ENCODE measurements around the gene GABARAP. TPM values are rescaled to one million over a fixed set of nuclear protein-coding genes. Genes with fewer than 3 reads are reported as not detected.
A peak's percentile ranks its signal among the peaks of the same experiment; 100 is the strongest.

The GABARAP gene
- total and polyA plus RNA-seq, 2 of the 8 experiments (the other 6 are each of a cell fraction or from before 2014, with no cell fraction given): 252 to 581 TPM

- TF ChIP-seq RAD21 (IDR thresholded peaks at IDR 0.05 in 1 of 2, conservative IDR thresholded peaks at IDR 0.05 in 1 of 2; ENCODE audit: low read depth in 2 of 2, low read length in 2 of 2): no peak
- no peak for TF ChIP-seq SP2 (IDR thresholded peaks at IDR 0.05; ENCODE audit: low read length)
- TF ChIP-seq CHD1 (IDR thresholded peaks at IDR 0.05; ENCODE audit: low read depth, low read length): no peak
- no peak for TF ChIP-seq HDAC2 (IDR thresholded peaks at IDR 0.05; ENCODE audit: borderline replicate concordance in 1 of 2, low read depth in 2 of 2, low read length in 2 of 2)
- TF ChIP-seq KDM1A (IDR thresholded peaks at IDR 0.05; ENCODE audit: borderline replicate concordance, low read length): no peak
- no peak for TF ChIP-seq BCL11A (IDR thresholded peaks at IDR 0.05; ENCODE audit: low read depth in 2 of 2, low read length in 2 of 2)
- no peak for TF ChIP-seq SRF (IDR thresholded peaks at IDR 0.05; ENCODE audit: low read depth, low read length)
- peak; percentile 50; the same call in 1 of the 2 replicates for TF ChIP-seq POLR2AphosphoS5 (IDR thresholded peaks at IDR 0.05; ENCODE audit: low read depth, low read length)
- peak in 1 of 2 experiments; percentile 64; a peak in 1 of 4 replicates for TF ChIP-seq SIN3A (conservative IDR thresholded peaks at IDR 0.05 in 1 of 2, IDR thresholded peaks at IDR 0.05 in 1 of 2; ENCODE audit: low read depth in 1 of 2, low read length in 2 of 2)
- no peak for TF ChIP-seq EGR1 (IDR thresholded peaks at IDR 0.05; ENCODE audit: borderline replicate concordance, low read depth, low read length)
- no peak for TF ChIP-seq TCF12 (IDR thresholded peaks at IDR 0.05; ENCODE audit: low read depth, low read length)
- no peak for TF ChIP-seq NANOG (IDR thresholded peaks at IDR 0.05; ENCODE audit: insufficient read depth, low read depth, low read length, poor library complexity, severe bottlenecking)
- no peak; the same call in 1 of the 2 replicates for TF ChIP-seq SP4 (IDR thresholded peaks at IDR 0.05; ENCODE audit: low read length)
- TF ChIP-seq, protein P1, sequence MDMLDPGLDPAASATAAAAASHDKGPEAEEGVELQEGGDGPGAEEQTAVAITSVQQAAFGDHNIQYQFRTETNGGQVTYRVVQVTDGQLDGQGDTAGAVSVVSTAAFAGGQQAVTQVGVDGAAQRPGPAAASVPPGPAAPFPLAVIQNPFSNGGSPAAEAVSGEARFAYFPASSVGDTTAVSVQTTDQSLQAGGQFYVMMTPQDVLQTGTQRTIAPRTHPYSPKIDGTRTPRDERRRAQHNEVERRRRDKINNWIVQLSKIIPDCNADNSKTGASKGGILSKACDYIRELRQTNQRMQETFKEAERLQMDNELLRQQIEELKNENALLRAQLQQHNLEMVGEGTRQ (IDR thresholded peaks at IDR 0.05; ENCODE audit: low read length): no peak
- TF ChIP-seq CEBPB (IDR thresholded peaks at IDR 0.05; ENCODE audit: low read depth, low read length): no peak
- TF ChIP-seq, protein P2, sequence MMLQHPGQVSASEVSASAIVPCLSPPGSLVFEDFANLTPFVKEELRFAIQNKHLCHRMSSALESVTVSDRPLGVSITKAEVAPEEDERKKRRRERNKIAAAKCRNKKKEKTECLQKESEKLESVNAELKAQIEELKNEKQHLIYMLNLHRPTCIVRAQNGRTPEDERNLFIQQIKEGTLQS (IDR thresholded peaks at IDR 0.05; ENCODE audit: insufficient read depth, low read depth, low read length): no peak
- TF ChIP-seq CTBP2 (IDR thresholded peaks at IDR 0.05; ENCODE audit: borderline replicate concordance, insufficient read depth, insufficient read length, low read length): no peak
- TF ChIP-seq SP1 (IDR thresholded peaks at IDR 0.05; ENCODE audit: low read depth, low read length): peak; percentile 76
- no peak for TF ChIP-seq POU5F1 (IDR thresholded peaks at IDR 0.05; ENCODE audit: low read depth, low read length)
- TF ChIP-seq BACH1 (IDR thresholded peaks at IDR 0.05; ENCODE audit: low read length): no peak
- no peak for TF ChIP-seq ZNF274 (IDR thresholded peaks at IDR 0.05; ENCODE audit: borderline replicate concordance, extremely low read depth, low read length)
- peak; percentile 41; the same call in 1 of the 2 replicates for TF ChIP-seq TBP (IDR thresholded peaks at IDR 0.05; ENCODE audit: low read depth, low read length)
- no peak; a peak in 1 of 3 replicates for TF ChIP-seq POLR2A (IDR thresholded peaks at IDR 0.05; ENCODE audit: control extremely low read depth in 1 of 2, low read depth in 2 of 2, low read length in 2 of 2)
These were observed 20.9 kb upstream of the GABARAP start (continued) for GRCh38 chr17:7262935-7263800.
